HepG2 (cell line): ENCODE data around the gene C12orf42. TPM values are rescaled to one million over a fixed set of nuclear protein-coding genes. Genes with fewer than 3 reads are reported as not detected.

Source experiments
- ATAC-seq: fragments of 200-7000 bp; cut with Tn5 transposase; 3 replicates; pipeline ENCODE4 v1.9.1; 2020; ENCODE audit warnings: mild to moderate bottlenecking, moderate library complexity
- BruUV-seq: library from RNA; stranded (reverse); fragments of 400-500 nt; replicated peaks from 2 replicates; lab custom pipeline; 2021; lab: Mats Ljungman, UMichigan
- CTCF ChIA-PET: fragments of 300-600 bp; formaldehyde crosslinking; extraction: SDS; loops from one replicate; lab custom pipeline; 2021; ENCODE audit warnings: low total read pairs, inconsistent platforms, low intra/inter-chr PET ratio; lab: Yijun Ruan, JAX
- POLR2A ChIA-PET: fragments of 350-600 bp; sonication (Branson Sonifier 250); formaldehyde crosslinking; loops from one replicate; lab custom pipeline; 2020; ENCODE audit warnings: antibody characterized with exemption, inconsistent platforms; lab: Yijun Ruan, JAX
- DNase-seq: peaks from one replicate; pipeline ENCODE4 v3.0.0-alpha.2; 2015; ENCODE audit warnings: low spot score
- FAIRE-seq: peaks from 3 replicates; lab custom pipeline; 2011; peaks lifted over from hg19 to GRCh38; lab: Jason Lieb, UNC
- H2AFZ ChIP-seq: one replicate; pipeline ENCODE4 v1.6.1; 2011; ENCODE audit warnings: low read length, inconsistent platforms
- H3K27ac ChIP-seq: fragments of 300-600 bp; 3 replicates; pipeline ENCODE4 v1.8.0; 2011; ENCODE audit warnings: mixed run types, mild to moderate bottlenecking, mixed read lengths, low read length, inconsistent platforms; ENCODE audit not compliant: insufficient read depth; ENCODE audit errors: extremely low read length
- H3K27me3 ChIP-seq, 2 experiments: fragments of 200-600 bp in 1 of 2; 2 replicates in 1 of 2; 3 replicates in 1 of 2; pipeline versions ENCODE4 v1.6.0 to v1.8.0; 2011; ENCODE audit warnings: low read length in 2 of 2, mild to moderate bottlenecking in 2 of 2, moderate library complexity in 2 of 2, inconsistent platforms in 1 of 2; ENCODE audit not compliant: insufficient read depth in 2 of 2, control insufficient read depth in 1 of 2
- H3K36me3 ChIP-seq, 2 experiments: fragments of 200-600 bp in 1 of 2; replicated peaks in 1 of 2; 2 replicates in 1 of 2; 3 replicates in 1 of 2; pipeline versions ENCODE4 v1.5.1 to v1.8.0; 2011; ENCODE audit warnings: low read length in 2 of 2, inconsistent platforms in 1 of 2; ENCODE audit not compliant: insufficient read depth in 2 of 2, control insufficient read depth in 1 of 2
- H3K4me1 ChIP-seq: 2 replicates; pipeline ENCODE4 v1.5.1; 2012; ENCODE audit warnings: low read length, inconsistent platforms; ENCODE audit not compliant: insufficient read depth
- H3K4me2 ChIP-seq: 2 replicates; pipeline ENCODE4 v1.6.0; 2011; ENCODE audit warnings: low read depth, low read length, inconsistent platforms
- H3K4me3 ChIP-seq, 3 experiments: fragments of 200-600 bp in 1 of 3; sonication (generic), shearing (Covaris generic) in 1 of 3; replicated peaks in 1 of 3; 2 replicates each; pipeline ENCODE4 v1.5.1; 2011 to 2016; ENCODE audit warnings: low read length in 3 of 3, inconsistent platforms in 2 of 3, low read depth in 2 of 3, mild to moderate bottlenecking in 2 of 3, control low read depth in 1 of 3, mixed read lengths in 1 of 3; ENCODE audit not compliant: insufficient read depth in 1 of 3
- H3K79me2 ChIP-seq: one replicate; pipeline ENCODE4 v1.6.1; 2011; ENCODE audit warnings: low read length, inconsistent platforms; ENCODE audit not compliant: insufficient read depth
- H3K9ac ChIP-seq: 2 replicates; pipeline ENCODE4 v1.6.0; 2011; ENCODE audit warnings: mild to moderate bottlenecking, low read depth, low read length, inconsistent platforms; ENCODE audit not compliant: insufficient read depth
- H3K9me3 ChIP-seq: 2 replicates; pipeline ENCODE4 v1.5.1; 2012; ENCODE audit warnings: mild to moderate bottlenecking, low read length
- H4K20me1 ChIP-seq: 2 replicates; pipeline ENCODE4 v1.6.0; 2011; ENCODE audit warnings: inconsistent platforms, mild to moderate bottlenecking, low read length, moderate library complexity; ENCODE audit not compliant: insufficient read depth
- ARID3A ChIP-seq: IDR thresholded peaks from 2 replicates; pipeline ENCODE4 v1.6.1; 2012; ENCODE audit warnings: low read depth, low read length, improper control_type of control experiment
- E2F5 ChIP-seq: sonication (generic); formaldehyde crosslinking; conservative IDR thresholded peaks from 2 replicates; pipeline ENCODE4 v1.4.0; 2020; ENCODE audit warnings: missing genetic modification reagents
- HMGXB3 ChIP-seq: sonication (generic); formaldehyde crosslinking; IDR thresholded peaks from 2 replicates; pipeline ENCODE4 v1.4.0; 2020; ENCODE audit warnings: missing genetic modification reagents, borderline replicate concordance
- HOMEZ ChIP-seq: IDR thresholded peaks from 2 replicates; pipeline ENCODE4 v1.6.1; 2016; ENCODE audit warnings: low read depth
- NFIB ChIP-seq: sonication (generic); formaldehyde crosslinking; IDR thresholded peaks from 2 replicates; pipeline ENCODE4 v1.9.0; 2021; ENCODE audit warnings: missing genetic modification reagents, mild to moderate bottlenecking, borderline replicate concordance
- TIGD3 ChIP-seq: sonication (generic); formaldehyde crosslinking; IDR thresholded peaks from 2 replicates; pipeline ENCODE4 v1.5.1; 2020; ENCODE audit warnings: mild to moderate bottlenecking, missing genetic modification reagents, borderline replicate concordance
- ZNF781 ChIP-seq: sonication (generic); formaldehyde crosslinking; IDR thresholded peaks from 2 replicates; pipeline ENCODE4 v1.5.1; 2020; ENCODE audit warnings: borderline replicate concordance, mild to moderate bottlenecking, missing genetic modification reagents; ENCODE audit errors: not compliant biosample characterization
- WGBS: methylation state at CpG from one replicate; pipeline ENCODE4 v1.1.6; 2017; ENCODE audit warnings: low lambda C conversion rate; 5-methylcytosine and 5-hydroxymethylcytosine counted together
- in situ Hi-C: cut with HindIII; loops from 2 replicates; pipeline ENCODE4 v1.10.0; 2017; ENCODE audit warnings: low pct_unique_long_range_greater_than_20kb; ENCODE audit not compliant: extremely low pct_ligation_motif_present
- intact Hi-C: fragments of 100-400 bp; cut with micrococcal nuclease; formaldehyde crosslinking; loops from one replicate; pipeline ENCODE4 v1.10.0; 2022; ENCODE audit not compliant: unreplicated experiment
- polyA plus RNA-seq, 8 experiments: library from polyadenylated mRNA; depleted of rRNA in 3 of 8; stranded (reverse) in 7 of 8; unstranded in 1 of 8; fragments of >200 nt; fragmentation: Illumina TruSeq in 4 of 8; extraction: Trizol in 4 of 8; gene quantifications; 2 replicates each; pipeline versions ENCODE4 v1.2.1 to v1.2.3, GENCODE V29; 2011 to 2016; ENCODE audit warnings: low read depth in 4 of 8, missing spikeins in 1 of 8, mixed read lengths in 1 of 8; ENCODE audit not compliant: insufficient read depth in 1 of 8
- total RNA-seq, 5 experiments: library from RNA; depleted of rRNA; stranded (reverse); fragments of >200 nt; fragmentation: Illumina TruSeq; extraction: Trizol; gene quantifications; 2 replicates each; pipeline ENCODE4 v1.2.3, GENCODE V29; 2016; ENCODE audit warnings: low read depth in 1 of 5

Gene C12orf42
- total and polyA plus RNA-seq, 2 of the 13 experiments (the other 11 are each of a cell fraction or from before 2014, with no cell fraction given): not detected

GRCh38 chr12:103468837-103469236, 26.9 kb downstream of the C12orf42 start:
- ATAC-seq (no peak), DNase-seq (no peak), FAIRE-seq (no peak)
- Histone ChIP-seq H3K79me2 (no peaks in the 10 kb centered on the region), H3K36me3 (no peaks in the 10 kb centered on the region), H3K9ac (no peak overlapping the region), H2AFZ (no peak overlapping the region), H3K27me3 (no peaks in the 10 kb centered on the region), H3K4me3 (no peak overlapping the region), H4K20me1 (no peaks in the 10 kb centered on the region), H3K27ac (no peak overlapping the region), H3K4me1 (no peaks in the 10 kb centered on the region), H3K9me3 (no peaks in the 10 kb centered on the region), H3K4me2 (no peak overlapping the region)
- TF ChIP-seq TIGD3 (CRISPR knock-in tag): no peak
- TF ChIP-seq E2F5: no peak
- TF ChIP-seq NFIB: no peak
- TF ChIP-seq HOMEZ: no peak
- TF ChIP-seq ARID3A: no peak
- TF ChIP-seq HMGXB3: no peak
- TF ChIP-seq ZNF781 (CRISPR knock-in tag): no peak
- POLR2A ChIA-PET: no interaction called here
- CTCF ChIA-PET: no interaction called here
- in situ Hi-C loops (no loop called here), intact Hi-C loops (no loop called here)
- BruUV-seq: no TSS peak
- WGBS: 24% methylated on average over 3 of the region's 3 CpGs
